PFSK-1 (cell line): ENCODE measurements around the gene AJUBA.

Source experiments
- FOXP2 ChIP-seq: optimal IDR thresholded peaks from 2 replicates; pipeline ENCODE3; 2011; ENCODE audit warnings: borderline replicate concordance, control low read depth, inconsistent platforms; ENCODE audit not compliant: insufficient read depth; ENCODE audit errors: extremely low read length, extremely low read depth
- SIN3A ChIP-seq: IDR thresholded peaks from 2 replicates; pipeline ENCODE4 v1.6.1; 2012; ENCODE audit warnings: mild to moderate bottlenecking, low read length, moderate library complexity, borderline replicate concordance; ENCODE audit not compliant: insufficient read depth
- TAF1 ChIP-seq: IDR thresholded peaks from 2 replicates; pipeline ENCODE4 v1.6.1; 2012; ENCODE audit warnings: low read length, control low read depth, borderline replicate concordance; ENCODE audit not compliant: insufficient read depth
- TF ChIP-seq, protein P1 (sequence below), 2 experiments: IDR thresholded peaks; 2 replicates each; pipeline versions ENCODE4 v1.6.1 to v1.8.0; 2011 to 2012; ENCODE audit warnings: low read depth in 2 of 2, low read length in 2 of 2, control low read depth in 1 of 2, inconsistent platforms in 1 of 2, mild to moderate bottlenecking in 1 of 2, moderate library complexity in 1 of 2; ENCODE audit not compliant: insufficient read depth in 1 of 2

DNA sequence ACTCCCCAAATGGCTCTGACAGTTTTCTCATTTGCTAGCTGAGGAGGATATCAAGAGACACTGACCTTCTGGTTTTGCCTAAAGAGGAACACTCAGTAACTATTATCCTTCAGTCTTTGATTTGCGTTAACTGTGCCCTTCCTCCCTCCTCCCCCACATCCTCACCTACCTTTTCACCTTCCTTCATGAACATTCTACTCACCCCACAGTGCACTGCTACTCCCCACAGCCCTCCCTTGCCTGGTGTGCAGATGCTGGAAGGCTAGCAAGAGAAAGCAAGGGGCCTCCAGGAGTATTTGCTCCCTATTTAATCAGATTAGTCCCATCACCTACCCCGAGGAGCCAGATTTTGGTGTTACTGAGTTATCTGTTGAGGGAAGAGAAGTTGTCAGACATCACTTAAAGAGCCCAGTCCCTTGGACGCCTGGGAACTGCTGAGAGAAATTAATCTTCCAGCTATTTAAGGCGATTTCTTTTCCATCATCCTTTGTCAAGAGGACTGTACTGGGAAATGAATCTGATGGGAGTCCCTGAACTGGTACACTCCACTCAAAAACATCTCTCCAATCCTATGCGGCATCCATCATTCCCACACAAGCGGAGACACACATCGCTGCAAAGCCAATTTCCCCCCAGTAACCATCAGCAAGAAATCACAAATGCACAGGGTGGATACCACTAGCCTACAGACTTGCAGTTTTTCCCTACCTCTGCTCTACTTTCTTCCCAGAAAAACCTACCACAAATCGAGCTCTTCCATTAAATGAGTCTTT, 40.9 kb upstream of the AJUBA start:
- no peak for TF ChIP-seq FOXP2
- no peak for TF ChIP-seq SIN3A
- TF ChIP-seq, protein P1, sequence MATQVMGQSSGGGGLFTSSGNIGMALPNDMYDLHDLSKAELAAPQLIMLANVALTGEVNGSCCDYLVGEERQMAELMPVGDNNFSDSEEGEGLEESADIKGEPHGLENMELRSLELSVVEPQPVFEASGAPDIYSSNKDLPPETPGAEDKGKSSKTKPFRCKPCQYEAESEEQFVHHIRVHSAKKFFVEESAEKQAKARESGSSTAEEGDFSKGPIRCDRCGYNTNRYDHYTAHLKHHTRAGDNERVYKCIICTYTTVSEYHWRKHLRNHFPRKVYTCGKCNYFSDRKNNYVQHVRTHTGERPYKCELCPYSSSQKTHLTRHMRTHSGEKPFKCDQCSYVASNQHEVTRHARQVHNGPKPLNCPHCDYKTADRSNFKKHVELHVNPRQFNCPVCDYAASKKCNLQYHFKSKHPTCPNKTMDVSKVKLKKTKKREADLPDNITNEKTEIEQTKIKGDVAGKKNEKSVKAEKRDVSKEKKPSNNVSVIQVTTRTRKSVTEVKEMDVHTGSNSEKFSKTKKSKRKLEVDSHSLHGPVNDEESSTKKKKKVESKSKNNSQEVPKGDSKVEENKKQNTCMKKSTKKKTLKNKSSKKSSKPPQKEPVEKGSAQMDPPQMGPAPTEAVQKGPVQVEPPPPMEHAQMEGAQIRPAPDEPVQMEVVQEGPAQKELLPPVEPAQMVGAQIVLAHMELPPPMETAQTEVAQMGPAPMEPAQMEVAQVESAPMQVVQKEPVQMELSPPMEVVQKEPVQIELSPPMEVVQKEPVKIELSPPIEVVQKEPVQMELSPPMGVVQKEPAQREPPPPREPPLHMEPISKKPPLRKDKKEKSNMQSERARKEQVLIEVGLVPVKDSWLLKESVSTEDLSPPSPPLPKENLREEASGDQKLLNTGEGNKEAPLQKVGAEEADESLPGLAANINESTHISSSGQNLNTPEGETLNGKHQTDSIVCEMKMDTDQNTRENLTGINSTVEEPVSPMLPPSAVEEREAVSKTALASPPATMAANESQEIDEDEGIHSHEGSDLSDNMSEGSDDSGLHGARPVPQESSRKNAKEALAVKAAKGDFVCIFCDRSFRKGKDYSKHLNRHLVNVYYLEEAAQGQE (IDR thresholded peaks at IDR 0.05; ENCODE audit: insufficient read depth in 1 of 2, low read depth in 2 of 2, low read length in 2 of 2): no peak
- no peak for TF ChIP-seq TAF1
